Suprapubic skin (tissue), 4 donors: ENCODE data around the gene MRPL57. TPM values are rescaled to one million over a fixed set of nuclear protein-coding genes. Genes with fewer than 3 reads are reported as not detected.
"Not testable (repeated sequence)": the region's sequence is repeated elsewhere in the genome, so short reads cannot be mapped to it uniquely, and the experiment has no call there.

Experiments
- DNase-seq, 2 donors: peaks; one replicate each; pipeline ENCODE4 v3.0.0-alpha.2; 2019; ENCODE audit warnings: low spot score in 2 of 2
- H3K27ac ChIP-seq: fragments of 200-600 bp; sonication (generic); one replicate; pipeline ENCODE4 v1.5.1; 2019
- H3K27me3 ChIP-seq: fragments of 200-600 bp; sonication (generic); one replicate; pipeline ENCODE4 v1.5.1; 2019
- H3K36me3 ChIP-seq: fragments of 200-600 bp; sonication (generic); one replicate; pipeline ENCODE4 v1.5.1; 2019
- H3K4me1 ChIP-seq: fragments of 200-600 bp; sonication (generic); one replicate; pipeline ENCODE4 v1.5.1; 2019
- H3K4me3 ChIP-seq: fragments of 200-600 bp; sonication (generic); one replicate; pipeline ENCODE4 v1.5.1; 2019; ENCODE audit warnings: mild to moderate bottlenecking
- H3K9me3 ChIP-seq: fragments of 200-600 bp; sonication (generic); one replicate; pipeline ENCODE4 v1.5.1; 2019
- CTCF ChIP-seq, 2 donors: fragments of 200-600 bp in 1 of 2; fragments of 450-650 bp in 1 of 2; sonication (generic) in 1 of 2; IDR thresholded peaks; one replicate each; pipeline ENCODE4 v1.5.1; 2016 to 2019; ENCODE audit warnings: antibody characterized with exemption in 2 of 2, mild to moderate bottlenecking in 1 of 2, moderate library complexity in 1 of 2
- EP300 ChIP-seq: sonication (generic); formaldehyde crosslinking; IDR thresholded peaks from one replicate; pipeline ENCODE4 v1.6.1; 2017; ENCODE audit warnings: antibody characterized with exemption
- POLR2A ChIP-seq, 2 donors: fragments of 450-650 bp; IDR thresholded peaks; one replicate each; pipeline ENCODE4 v1.6.1; 2017; ENCODE audit warnings: antibody characterized with exemption in 2 of 2, mild to moderate bottlenecking in 2 of 2, moderate library complexity in 2 of 2
- POLR2AphosphoS5 ChIP-seq, 3 donors: sonication (generic); formaldehyde crosslinking; IDR thresholded peaks; one replicate each; pipeline ENCODE4 v1.6.1; 2017; ENCODE audit warnings: antibody characterized with exemption in 3 of 3
- WGBS: methylation state at CpG from one replicate; pipeline ENCODE4 v1.1.5; 2018; 5-methylcytosine and 5-hydroxymethylcytosine counted together
- total RNA-seq, 4 donors: library from RNA; depleted of rRNA; stranded (reverse); fragments of >200 nt; gene quantifications; one replicate each; pipeline ENCODE4 v1.1.0, GENCODE V29; 2016

MRPL57 gene
- total RNA-seq: 10 to 100 TPM; 17.0 to 29.1 (median 24.6) TPM

- Histone ChIP-seq H3K4me1 (peaks cover 17% of the 10 kb centered on the region), H3K4me3 (peak within 1 kb of the TSS; percentile 71), H3K27me3 (no peaks in the 10 kb centered on the region), H3K27ac (peak within 1 kb of the TSS; percentile 97), H3K9me3 (no peaks in the 10 kb centered on the region), H3K36me3 (no peaks in the 10 kb centered on the region)
- 0% methylated on average over 1 of the region's 93 CpGs for WGBS
- TF ChIP-seq CTCF (IDR thresholded peaks at IDR 0.05): peak in 1 of 2 donors; percentile 16
- peak in 2 of 3 donors; percentile 58 to 74 for TF ChIP-seq POLR2AphosphoS5 (IDR thresholded peaks at IDR 0.05)
- peak; percentile 31 to 78 for TF ChIP-seq POLR2A (IDR thresholded peaks at IDR 0.05)
- no peak for TF ChIP-seq EP300
- peak; percentile 91 to 94 for DNase-seq
Observed at GRCh38 chr13:21176215-21176981, at the start of gene MRPL57, which contains the start of gene SKA3. Gene MRPL57 (plus strand): TSS chr13:21176658. CDS start chr13:21176917, 259 bp downstream. Gene SKA3 (minus strand): TSS chr13:21176552. CDS start chr13:21176477, 75 bp downstream.

- WGBS: 85% methylated on average over 2 of the region's 2 CpGs
Observed at GRCh38 chr13:21130116-21130515, 46.3 kb upstream of the MRPL57 start.

GRCh38 chr13:21133077-21133476 is 43.4 kb upstream of the MRPL57 start:
- Histone ChIP-seq H3K36me3 (no peaks in the 10 kb centered on the region), H3K27ac (no peak overlapping the region), H3K4me1 (no peaks in the 10 kb centered on the region), H3K4me3 (no peak overlapping the region), H3K9me3 (no peaks in the 10 kb centered on the region), H3K27me3 (no peaks in the 10 kb centered on the region)
- 83% methylated on average over 3 of the region's 3 CpGs for WGBS
- DNase-seq: no peak
- TF ChIP-seq POLR2AphosphoS5 (IDR thresholded peaks at IDR 0.05): no peak

More at GRCh38 chr13:21130116-21130515, 46.3 kb upstream of the MRPL57 start:
- no peaks in the 10 kb centered on the region for H3K36me3 ChIP-seq
- no peaks in the 10 kb centered on the region for H3K27me3 ChIP-seq
- H3K4me3 ChIP-seq: no peak overlapping the region
- H3K4me1 ChIP-seq: no peaks in the 10 kb centered on the region
- no peak for TF ChIP-seq CTCF (IDR thresholded peaks at IDR 0.05)
- TF ChIP-seq POLR2AphosphoS5 (IDR thresholded peaks at IDR 0.05): no peak
- no peak for TF ChIP-seq POLR2A (IDR thresholded peaks at IDR 0.05)
- TF ChIP-seq EP300: no peak
- H3K9me3 ChIP-seq: no peaks in the 10 kb centered on the region
- no peak overlapping the region for H3K27ac ChIP-seq
- no peak for DNase-seq

- Histone ChIP-seq H3K9me3 (no peaks in the 10 kb centered on the region), H3K4me1 (peaks cover 3% of the 10 kb centered on the region), H3K27me3 (no peaks in the 10 kb centered on the region), H3K27ac (no peak overlapping the region), H3K36me3 (no peaks in the 10 kb centered on the region), H3K4me3 (no peak overlapping the region)
- no peak for TF ChIP-seq EP300
- TF ChIP-seq POLR2AphosphoS5 (IDR thresholded peaks at IDR 0.05): no peak
- no peak for TF ChIP-seq CTCF (IDR thresholded peaks at IDR 0.05)
- TF ChIP-seq POLR2A (IDR thresholded peaks at IDR 0.05): no peak
- WGBS: 57% methylated on average over 5 of the region's 5 CpGs
- no peak for DNase-seq
Observed at GRCh38 chr13:21134475-21134874, 42.0 kb upstream of the MRPL57 start.

- not testable (repeated sequence) for DNase-seq, H3K4me1 ChIP-seq, H3K36me3 ChIP-seq, H3K27ac ChIP-seq, H3K27me3 ChIP-seq, H3K9me3 ChIP-seq, H3K4me3 ChIP-seq
- 91% methylated on average over 6 of the region's 6 CpGs for WGBS
Observed at GRCh38 chr13:21135833-21136232, 40.6 kb upstream of the MRPL57 start.

- DNase-seq: no peak
- H3K9me3 ChIP-seq: no peaks in the 10 kb centered on the region
- H3K27ac ChIP-seq: no peak overlapping the region
- H3K4me3 ChIP-seq: no peak overlapping the region
- TF ChIP-seq EP300 (no peak), POLR2A (IDR thresholded peaks at IDR 0.05) (no peak), POLR2AphosphoS5 (IDR thresholded peaks at IDR 0.05) (no peak), CTCF (IDR thresholded peaks at IDR 0.05) (no peak)
- no peaks in the 10 kb centered on the region for H3K27me3 ChIP-seq
- peaks cover 21% of the 10 kb centered on the region for H3K4me1 ChIP-seq
- H3K36me3 ChIP-seq: peaks cover 2% of the 10 kb centered on the region
- WGBS: 90% methylated on average over 5 of the region's 5 CpGs
Observed at GRCh38 chr13:21137696-21138095, 38.8 kb upstream of the MRPL57 start.
